ENCODE results near the gene LVRN. TPM values are rescaled to one million over a fixed set of nuclear protein-coding genes. Genes with fewer than 3 reads are reported as not detected.

The LVRN gene
- total and polyA plus RNA-seq, 2 of the 13 experiments (the other 11 are each of a cell fraction or from before 2014, with no cell fraction given) = 0.09 to 0.20 TPM

GRCh38 chr5:116046823-116047222, 84.5 kb downstream of the LVRN start (continued):
- TF ChIP-seq RERE (CRISPR knock-in tag; IDR thresholded peaks at IDR 0.05; ENCODE audit: low read depth) (no peak), ZSCAN31 (CRISPR knock-in tag; IDR thresholded peaks at IDR 0.05; ENCODE audit: low read depth) (no peak), ZNF615 (CRISPR knock-in tag; IDR thresholded peaks at IDR 0.05; ENCODE audit: borderline replicate concordance) (no peak)

DNA sequence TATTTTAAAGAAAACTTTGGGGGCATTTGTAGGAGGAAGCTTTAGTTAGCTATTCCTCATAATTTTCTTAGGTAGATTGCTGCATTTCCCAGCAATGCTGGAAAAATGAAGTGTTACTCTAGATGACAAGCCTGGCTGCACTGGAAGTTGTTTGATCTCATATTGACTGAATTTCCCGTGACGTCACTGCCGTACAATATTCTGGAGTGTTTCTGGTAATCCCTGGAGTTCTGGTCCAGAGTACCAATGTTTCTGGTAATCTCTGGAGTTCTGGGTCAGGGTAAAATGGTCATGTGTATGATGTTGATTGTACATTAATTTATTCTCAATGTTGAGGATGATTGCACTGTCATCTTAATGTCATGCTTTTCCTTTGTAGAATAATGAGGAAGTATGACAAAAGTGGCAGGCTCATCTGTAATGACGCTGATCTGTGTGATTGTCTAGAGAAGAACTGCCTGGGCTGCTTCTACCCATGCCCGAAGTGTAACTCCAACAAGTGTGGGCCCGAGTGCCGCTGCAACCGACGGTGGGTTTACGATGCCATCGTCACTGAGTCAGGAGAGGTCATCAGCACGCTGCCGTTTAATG, 96.2 kb downstream of the LVRN start:
- H3K4me1 ChIP-seq (ENCODE audit: insufficient read depth, low read length) = no peaks in the 10 kb centered on the region
- no peak overlapping the region for H2AFZ ChIP-seq (ENCODE audit: low read length)
- ChIA-PET CTCF (ENCODE audit: low intra/inter-chr PET ratio, low total read pairs) (no interaction called here), POLR2A (no interaction called here)
- no peak overlapping the region for H3K4me2 ChIP-seq (ENCODE audit: low read depth, low read length)
- no peak for DNase-seq (ENCODE audit: low spot score)
- in situ Hi-C loops (cut with HindIII; ENCODE audit: extremely low pct_ligation_motif_present, low pct_unique_long_range_greater_than_20kb) (loop anchor here (25.0 kb wide), 2 partner anchors 221 to 746 kb away; partner anchors contain the start of genes AP3S1 and ATG12), intact Hi-C loops (cut with micrococcal nuclease; ENCODE audit: unreplicated experiment) (no loop called here)
- TF ChIP-seq CREB1 (IDR thresholded peaks at IDR 0.05) (peak; percentile 97), CREB1 (CRISPR knock-in tag; IDR thresholded peaks at IDR 0.05) (no peak), KLF11 (CRISPR knock-in tag; IDR thresholded peaks at IDR 0.05) (no peak), ATF7 (IDR thresholded peaks at IDR 0.05) (peak; percentile 65), ATF7 (CRISPR knock-in tag; IDR thresholded peaks at IDR 0.05) (no peak)
- no peak overlapping the region for H3K4me3 ChIP-seq (replicated peaks in 1 of 3; ENCODE audit: insufficient read depth in 1 of 3, low read depth in 2 of 3, low read length in 3 of 3)
- H3K9me3 ChIP-seq (ENCODE audit: low read length) = no peaks in the 10 kb centered on the region
- no peak overlapping the region for H3K9ac ChIP-seq (ENCODE audit: insufficient read depth, low read depth, low read length)
- no peak overlapping the region for H3K27ac ChIP-seq (ENCODE audit: extremely low read length, insufficient read depth, low read length)
- WGBS (ENCODE audit: low lambda C conversion rate) = 53% methylated on average over 13 of the region's 13 CpGs
- no TSS peak for BruUV-seq (replicated peaks)
- H4K20me1 ChIP-seq (ENCODE audit: insufficient read depth, low read length) = no peaks in the 10 kb centered on the region
- H3K79me2 ChIP-seq (ENCODE audit: insufficient read depth, low read length) = no peaks in the 10 kb centered on the region
- no peaks in the 10 kb centered on the region for H3K36me3 ChIP-seq (replicated peaks in 1 of 2; ENCODE audit: control insufficient read depth in 1 of 2, insufficient read depth in 2 of 2, low read length in 2 of 2)
- 0 out of 5 replicates have a peak, but pooled peaks cover 0 to 3% of the 10 kb centered on the region in 2 experiments for H3K27me3 ChIP-seq (ENCODE audit: control insufficient read depth in 1 of 2, insufficient read depth in 2 of 2, low read length in 2 of 2)
- ATAC-seq = no peak
- no peak for FAIRE-seq
